Activated naive CD8-positive, alpha-beta T cell treated with anti-CD3 and anti-CD28 coated beads, Interleukin-2, amount 50 U/mL, for 16 hours (primary cell): ENCODE data around the gene MAP4K2.

ENCODE experiments used
- DNase-seq: peaks from one replicate; pipeline ENCODE4 v3.0.0-alpha.2; 2020; ENCODE audit warnings: low read depth, low spot score

Gene MAP4K2

DNA sequence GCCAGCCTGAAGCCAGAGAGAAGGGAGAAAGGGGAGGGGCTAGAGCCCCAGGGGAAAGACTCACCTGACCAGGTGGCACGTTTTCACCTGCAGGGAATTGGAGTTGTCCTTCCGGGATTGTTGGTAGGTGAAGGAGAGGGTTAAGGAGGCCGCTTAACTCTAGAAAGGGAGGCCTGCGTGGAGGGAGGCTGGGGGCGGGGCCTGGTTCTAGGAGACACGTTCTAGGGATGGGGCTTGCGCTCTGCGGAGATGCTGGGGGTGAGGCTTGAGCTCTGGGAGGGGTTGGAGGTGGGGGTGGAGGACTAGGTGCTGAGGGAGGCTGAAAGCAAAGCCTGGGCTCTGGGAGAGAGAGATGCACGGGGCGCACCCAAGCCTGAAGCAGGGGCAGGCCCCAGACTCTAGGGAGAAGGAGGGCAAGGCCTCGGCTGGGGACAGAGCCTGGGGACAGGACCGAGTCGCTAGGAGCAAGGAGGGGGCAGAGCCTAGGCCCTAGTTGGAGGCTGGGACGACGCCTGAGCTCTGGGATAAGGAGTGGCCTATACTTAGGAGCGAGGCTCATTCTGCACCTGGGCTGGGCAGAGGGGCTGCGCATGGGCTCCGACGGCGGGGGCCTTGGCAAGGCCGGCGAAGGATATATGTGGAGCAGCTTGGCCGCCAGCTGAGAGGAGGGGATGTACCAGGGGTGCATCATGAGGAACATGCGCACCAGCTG lies 61.5 kb downstream of the MAP4K2 start:
- no peak for DNase-seq

DNA sequence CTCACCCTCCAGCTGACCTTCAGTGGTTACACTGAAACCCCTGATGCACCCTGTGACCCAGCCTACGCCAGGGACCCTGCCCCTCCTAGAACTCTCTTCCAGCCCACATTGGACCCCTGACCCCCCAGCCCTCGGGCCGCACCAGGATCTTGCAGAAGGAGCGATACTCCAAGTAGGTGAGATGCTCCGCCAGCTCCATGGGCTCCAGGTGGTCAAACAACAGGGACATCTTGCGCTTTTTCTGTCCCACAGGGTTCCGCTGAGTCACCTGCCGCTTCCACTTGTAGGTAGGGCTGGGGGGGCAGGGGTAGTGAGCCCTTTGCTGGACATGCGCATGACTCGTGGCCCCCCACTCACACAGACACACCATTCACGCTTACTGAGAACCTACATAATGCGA lies 63.1 kb downstream of the MAP4K2 start:
- DNase-seq = no peak

DNA sequence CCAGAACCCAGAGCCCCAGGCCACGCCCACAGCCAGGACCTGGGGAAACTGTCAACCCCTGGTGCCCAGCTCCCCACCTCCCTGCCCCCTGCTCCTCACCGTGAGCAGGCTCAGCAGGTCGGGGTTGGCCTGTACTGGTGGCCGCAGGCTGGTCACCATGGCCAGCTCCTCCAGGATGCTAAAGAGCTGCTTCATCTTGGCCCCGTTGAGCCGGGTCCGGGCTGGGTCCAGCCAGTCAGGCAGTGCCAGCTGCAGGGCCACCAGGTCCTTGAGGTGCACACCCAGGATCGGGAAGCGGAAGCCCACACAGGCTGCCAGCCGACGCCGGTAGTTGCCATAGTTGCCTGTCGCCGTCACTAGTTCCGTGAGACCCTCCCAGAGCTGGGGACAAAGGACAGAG lies 66.4 kb downstream of the MAP4K2 start:
- DNase-seq = no peak

DNA sequence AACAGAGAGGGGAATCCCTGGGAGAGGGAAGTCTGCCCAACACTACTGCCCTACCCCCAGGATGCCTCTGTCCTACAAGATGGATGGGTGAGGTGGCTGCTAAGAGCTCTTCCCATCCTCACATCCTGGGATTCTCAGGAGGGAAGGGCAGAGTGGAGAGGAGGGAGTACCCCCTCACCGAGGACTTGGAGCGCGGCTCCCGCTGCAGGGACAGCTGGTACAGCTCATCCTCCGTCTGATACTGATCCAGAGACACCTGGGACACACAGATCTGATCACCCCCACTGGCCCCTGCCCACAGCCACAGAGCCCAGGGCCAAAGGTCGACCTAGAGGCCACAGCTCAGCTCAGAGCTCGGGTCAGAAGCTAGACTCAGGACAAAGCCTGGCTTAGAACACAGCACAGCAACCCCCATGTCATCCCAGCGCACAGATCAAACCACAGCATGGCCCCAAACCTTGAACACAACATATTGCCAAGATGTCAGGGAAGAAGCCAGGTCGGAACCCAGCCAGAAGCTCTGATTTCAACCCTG lies 67.2 kb downstream of the MAP4K2 start:
- DNase-seq = no peak
